ENCODE measurements around the gene PAQR3.
"Not testable (repeated sequence)": the region's sequence is repeated elsewhere in the genome, so short reads cannot be mapped to it uniquely, and the experiment has no call there.

The PAQR3 gene

GRCh38 chr4:78926826-78927225, 12.4 kb downstream of the PAQR3 start:
- DNase-seq (ENCODE audit: low read depth), result no peak

- no peak for DNase-seq (ENCODE audit: low read depth)
Measured at GRCh38 chr4:78923464-78924312, 15.6 kb downstream of the PAQR3 start.

GRCh38 chr4:78922207-78922606, 17.0 kb downstream of the PAQR3 start:
- no peak for DNase-seq (ENCODE audit: low read depth)

GRCh38 chr4:78910612-78911011, 28.6 kb downstream of the PAQR3 start:
- no peak for DNase-seq (ENCODE audit: low read depth)

GRCh38 chr4:78908974-78909373, 30.3 kb downstream of the PAQR3 start:
- not testable (repeated sequence) for DNase-seq (ENCODE audit: low read depth)

GRCh38 chr4:78907638-78908037, 31.6 kb downstream of the PAQR3 start:
- DNase-seq (ENCODE audit: low read depth), result no peak

GRCh38 chr4:78904143-78904542, 35.1 kb downstream of the PAQR3 start:
- DNase-seq (ENCODE audit: low read depth), result no peak

GRCh38 chr4:78902298-78902697, 36.9 kb downstream of the PAQR3 start:
- no peak for DNase-seq (ENCODE audit: low read depth)

- DNase-seq (ENCODE audit: low read depth), result no peak
Measured at GRCh38 chr4:78901882-78902281, 37.4 kb downstream of the PAQR3 start.

- no peak for DNase-seq (ENCODE audit: low read depth)
Measured at GRCh38 chr4:78899302-78899701, 39.9 kb downstream of the PAQR3 start.

- DNase-seq (ENCODE audit: low read depth), result no peak
Measured at GRCh38 chr4:78889955-78890354, 49.3 kb downstream of the PAQR3 start.

- no peak for DNase-seq (ENCODE audit: low read depth)
Measured at GRCh38 chr4:78885598-78885997, 53.6 kb downstream of the PAQR3 start.

GRCh38 chr4:78880874-78881492, 58.3 kb downstream of the PAQR3 start:
- DNase-seq (ENCODE audit: low read depth), result no peak

GRCh38 chr4:78878031-78878430, 61.2 kb downstream of the PAQR3 start:
- DNase-seq (ENCODE audit: low read depth), result no peak

- no peak for DNase-seq (ENCODE audit: low read depth)
Measured at GRCh38 chr4:78876568-78877320, 62.5 kb downstream of the PAQR3 start.

- DNase-seq (ENCODE audit: low read depth), result no peak
Measured at GRCh38 chr4:78870056-78870455, 69.2 kb downstream of the PAQR3 start.

- not testable (repeated sequence) for DNase-seq (ENCODE audit: low read depth)
Measured at GRCh38 chr4:78868712-78869111, 70.5 kb downstream of the PAQR3 start.

- no peak for DNase-seq (ENCODE audit: low read depth)
Measured at GRCh38 chr4:78865451-78865850, 73.8 kb downstream of the PAQR3 start.

- peak; percentile 42 for DNase-seq (ENCODE audit: low read depth)
Measured at GRCh38 chr4:78864405-78865024, 74.7 kb downstream of the PAQR3 start.

- DNase-seq (ENCODE audit: low read depth), result no peak
Measured at GRCh38 chr4:78863991-78864390, 75.2 kb downstream of the PAQR3 start.

- DNase-seq (ENCODE audit: low read depth), result no peak
Measured at GRCh38 chr4:78863254-78863869, 75.9 kb downstream of the PAQR3 start.

GRCh38 chr4:78862314-78862737, 76.9 kb downstream of the PAQR3 start:
- DNase-seq (ENCODE audit: low read depth), result no peak
